IMR-90 (cell line): ENCODE data around the gene DGKG. TPM values are rescaled to one million over a fixed set of nuclear protein-coding genes. Genes with fewer than 3 reads are reported as not detected.

ENCODE experiments used
- ATAC-seq: fragments of 200-7000 bp; cut with Tn5 transposase; 2 replicates; pipeline ENCODE4 v1.9.1; 2020; ENCODE audit warnings: low read depth, mild to moderate bottlenecking, moderate library complexity
- BruUV-seq: library from RNA; stranded (reverse); fragments of 400-500 nt; replicated peaks from 2 replicates; lab custom pipeline; 2021; lab: Mats Ljungman, UMichigan
- CTCF ChIA-PET: fragments of 300-600 bp; formaldehyde crosslinking; extraction: SDS; loops from one replicate; lab custom pipeline; 2021; ENCODE audit warnings: antibody characterized with exemption; lab: Yijun Ruan, JAX
- POLR2A ChIA-PET: fragments of 300-600 bp; sonication (Branson Sonifier 250); formaldehyde crosslinking; loops from one replicate; lab custom pipeline; 2022; ENCODE audit warnings: antibody characterized with exemption; ENCODE audit not compliant: unreplicated experiment; lab: Charles Lee
- DNase-seq: peaks from one replicate; pipeline ENCODE4 v3.0.0; 2013
- H2AFZ ChIP-seq: replicated peaks from 2 replicates; pipeline ENCODE3; 2013; ENCODE audit warnings: low read length, mild to moderate bottlenecking; ENCODE audit not compliant: poor library complexity
- H2AK5ac ChIP-seq: 2 replicates; pipeline ENCODE4 v1.6.1; 2013; ENCODE audit warnings: low read depth, low read length, inconsistent platforms
- H2AK9ac ChIP-seq: replicated peaks from 2 replicates; pipeline ENCODE3; 2013; ENCODE audit warnings: mild to moderate bottlenecking, low read depth, low read length, moderate library complexity; ENCODE audit not compliant: poor library complexity
- H2BK120ac ChIP-seq: 2 replicates; pipeline ENCODE4 v1.6.1; 2013; ENCODE audit warnings: low read depth, low read length, inconsistent platforms
- H2BK15ac ChIP-seq: 3 replicates; pipeline ENCODE4 v1.6.1; 2013; ENCODE audit warnings: low read depth, low read length, inconsistent platforms
- H2BK20ac ChIP-seq: 2 replicates; pipeline ENCODE4 v1.6.1; 2013; ENCODE audit warnings: low read depth, mild to moderate bottlenecking, inconsistent platforms, low read length, moderate library complexity
- H2BK5ac ChIP-seq: 2 replicates; pipeline ENCODE4 v1.6.1; 2013; ENCODE audit warnings: mild to moderate bottlenecking, low read depth, low read length, inconsistent platforms; ENCODE audit not compliant: poor library complexity, severe bottlenecking
- H3K14ac ChIP-seq: replicated peaks from 2 replicates; pipeline ENCODE4 v1.6.1; 2013; ENCODE audit warnings: low read depth, low read length, inconsistent platforms
- H3K18ac ChIP-seq: 2 replicates; pipeline ENCODE4 v1.6.1; 2013; ENCODE audit warnings: low read depth, low read length, control low read depth
- H3K23ac ChIP-seq: 2 replicates; pipeline ENCODE4 v1.6.1; 2013; ENCODE audit warnings: low read depth, low read length, inconsistent platforms
- H3K27ac ChIP-seq: 2 replicates; pipeline ENCODE4 v1.5.1; 2013; ENCODE audit warnings: mild to moderate bottlenecking, control low read depth, low read length; ENCODE audit not compliant: insufficient read depth
- H3K27me3 ChIP-seq: 2 replicates; pipeline ENCODE4 v1.6.1; 2013; ENCODE audit warnings: low read length; ENCODE audit not compliant: control insufficient read depth, insufficient read depth
- H3K36me3 ChIP-seq: 2 replicates; pipeline ENCODE4 v1.6.1; 2013; ENCODE audit warnings: low read length, mixed read lengths; ENCODE audit not compliant: control insufficient read depth, insufficient read depth
- H3K4ac ChIP-seq: 2 replicates; pipeline ENCODE4 v1.6.1; 2013; ENCODE audit warnings: low read depth, low read length, inconsistent platforms
- H3K4me1 ChIP-seq: 2 replicates; pipeline ENCODE4 v1.6.1; 2013; ENCODE audit warnings: low read length, mixed read lengths; ENCODE audit not compliant: control insufficient read depth, insufficient read depth
- H3K4me2 ChIP-seq: 2 replicates; pipeline ENCODE4 v1.6.1; 2013; ENCODE audit warnings: low read depth, mild to moderate bottlenecking, control low read depth, low read length, moderate library complexity
- H3K4me3 ChIP-seq: 2 replicates; pipeline ENCODE4 v1.5.1; 2013; ENCODE audit warnings: low read depth, mild to moderate bottlenecking, control low read depth, low read length, moderate library complexity; ENCODE audit not compliant: insufficient read depth
- H3K56ac ChIP-seq: 2 replicates; pipeline ENCODE4 v1.6.1; 2013; ENCODE audit warnings: low read length, inconsistent platforms; ENCODE audit not compliant: insufficient read depth; ENCODE audit errors: extremely low read depth
- H3K79me1 ChIP-seq, 2 experiments: 2 replicates each; pipeline ENCODE4 v1.6.1; 2013; ENCODE audit warnings: low read length in 2 of 2, inconsistent platforms in 1 of 2, low read depth in 1 of 2
- H3K9ac ChIP-seq: 2 replicates; pipeline ENCODE4 v1.6.1; 2013; ENCODE audit warnings: low read depth, low read length, control low read depth
- H3K9me1 ChIP-seq: 2 replicates; pipeline ENCODE4 v1.6.1; 2013; ENCODE audit warnings: low read length, inconsistent platforms; ENCODE audit not compliant: insufficient read depth
- H3K9me3 ChIP-seq: 2 replicates; pipeline ENCODE4 v1.6.1; 2013; ENCODE audit warnings: low read length; ENCODE audit not compliant: control insufficient read depth, insufficient read depth
- H4K20me1 ChIP-seq: 2 replicates; pipeline ENCODE4 v1.6.1; 2013; ENCODE audit warnings: low read length, inconsistent platforms; ENCODE audit not compliant: insufficient read depth
- H4K5ac ChIP-seq: 2 replicates; pipeline ENCODE4 v1.6.1; 2013; ENCODE audit warnings: mild to moderate bottlenecking, low read depth, low read length, control low read depth
- H4K8ac ChIP-seq, 2 experiments: 2 replicates each; pipeline ENCODE4 v1.6.1; 2013; ENCODE audit warnings: low read depth in 2 of 2, low read length in 2 of 2, control low read depth in 1 of 2, inconsistent platforms in 1 of 2
- H4K91ac ChIP-seq: 2 replicates; pipeline ENCODE4 v1.6.1; 2013; ENCODE audit warnings: low read depth, low read length, inconsistent platforms; ENCODE audit not compliant: insufficient read depth
- BHLHE40 ChIP-seq: fragments of 150-350 bp; IDR thresholded peaks from 2 replicates; pipeline ENCODE4 v1.6.1; 2016; ENCODE audit warnings: mild to moderate bottlenecking, low read depth, low read length
- MAZ ChIP-seq: IDR thresholded peaks from 2 replicates; pipeline ENCODE4 v1.6.1; 2012; ENCODE audit warnings: low read depth, mild to moderate bottlenecking, low read length, improper control_type of control experiment, moderate library complexity, borderline replicate concordance
- POLR2A ChIP-seq: IDR thresholded peaks from 2 replicates; pipeline ENCODE4 v1.6.1; 2012; ENCODE audit warnings: mild to moderate bottlenecking, low read depth, low read length
- RAD21 ChIP-seq: IDR thresholded peaks from 2 replicates; pipeline ENCODE4 v1.6.1; 2012; ENCODE audit warnings: low read length, improper control_type of control experiment
- WGBS, 2 experiments: methylation state at CpG; one replicate each; pipeline versions ENCODE4 v1.1.5 to v1.1.7; 2013; ENCODE audit warnings: missing lambda C conversion rate in 2 of 2; ENCODE audit not compliant: insufficient read length in 1 of 2; ENCODE audit errors: extremely low coverage in 2 of 2; 5-methylcytosine and 5-hydroxymethylcytosine counted together
- dilution Hi-C: fragments of 300-500 bp; cut with HindIII; formaldehyde crosslinking; loops from one replicate; pipeline ENCODE4 v1.14.3; 2018; ENCODE audit warnings: low sequenced_read_pairs; ENCODE audit not compliant: unreplicated experiment
- in situ Hi-C: fragments of 300-500 bp; cut with MboI; formaldehyde crosslinking; loops from 3 replicates; pipeline ENCODE4 v1.14.3; 2019; ENCODE audit warnings: low sequenced_read_pairs, inconsistent platforms, mixed read lengths
- intact Hi-C: fragments of 100-400 bp; cut with micrococcal nuclease; formaldehyde crosslinking; loops from 2 replicates; pipeline ENCODE4 v1.10.0; 2022
- polyA plus RNA-seq, 3 experiments: library from polyadenylated mRNA; depleted of rRNA; stranded (reverse); fragments of >200 nt; gene quantifications; 2 replicates each; pipeline ENCODE4 v1.2.3, GENCODE V29; 2012; ENCODE audit warnings: low replicate concordance in 1 of 3
- total RNA-seq: library from RNA; depleted of rRNA; stranded (reverse); fragments of >200 nt; gene quantifications from 2 replicates; pipeline ENCODE4 v1.2.3, GENCODE V29; 2012

DGKG gene
- total and polyA plus RNA-seq, 2 of the 4 experiments (the other 2 are of a cell fraction): 1.2 to 4.1 TPM

DNA sequence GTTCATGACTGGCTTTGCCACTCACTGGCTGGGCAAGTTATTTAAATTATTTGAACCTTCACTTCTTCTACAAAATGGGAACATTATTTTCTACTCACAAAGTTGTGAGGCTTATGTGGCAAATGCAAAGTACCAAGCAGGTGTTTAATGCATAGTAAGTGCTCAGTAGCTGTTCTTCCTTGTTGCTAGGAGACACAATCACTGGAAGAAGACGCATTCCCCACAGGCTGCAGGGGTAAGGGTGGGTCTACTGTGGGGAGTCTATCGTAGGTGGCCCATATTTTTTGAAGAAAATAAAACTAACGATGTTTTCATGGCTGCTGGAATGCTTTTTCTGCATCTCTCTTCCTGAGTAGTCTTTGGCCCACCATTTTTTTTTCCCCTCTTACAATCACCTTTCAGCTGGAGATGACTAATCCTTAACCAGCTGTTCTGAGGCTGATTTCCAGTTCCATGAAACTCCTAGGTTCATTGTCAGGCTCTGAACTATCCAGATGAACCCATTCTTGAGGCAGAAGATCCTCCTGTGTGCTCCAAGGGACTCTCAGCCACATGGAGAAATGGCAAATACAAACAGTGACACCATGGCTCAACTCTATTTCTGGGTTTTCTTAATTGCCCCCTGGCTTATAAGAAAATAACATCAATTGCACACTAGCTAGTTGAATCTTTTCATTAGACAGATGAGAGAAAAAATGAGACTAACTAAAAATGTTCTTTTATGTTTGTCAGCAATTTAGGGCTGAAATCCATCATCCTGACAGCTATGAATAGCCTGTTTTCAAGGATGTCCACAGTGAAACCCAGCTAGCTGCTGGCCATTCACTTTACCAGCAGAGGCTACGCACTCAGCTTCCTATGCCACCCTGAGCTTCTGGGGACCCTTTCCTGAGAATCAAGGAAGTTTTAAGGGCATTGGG lies 144.9 kb downstream of the DGKG start:
- no peak overlapping the region for H4K91ac ChIP-seq

More for the DNA sequence above, 144.9 kb downstream of the DGKG start:
- no peak overlapping the region for H2AFZ ChIP-seq
- H3K14ac ChIP-seq: no peak overlapping the region
- peaks cover 16% of the 10 kb centered on the region for H3K27me3 ChIP-seq
- no peak overlapping the region for H2BK120ac ChIP-seq
- dilution Hi-C loops: no loop called here
- no peak overlapping the region for H2BK5ac ChIP-seq
- H4K8ac ChIP-seq: no peak overlapping the region
- no peak overlapping the region for H3K4ac ChIP-seq
- H3K9ac ChIP-seq: no peak overlapping the region
- no peak overlapping the region for H2BK20ac ChIP-seq
- TF ChIP-seq MAZ (no peak), BHLHE40 (no peak), POLR2A (no peak), RAD21 (no peak)
- no peaks in the 10 kb centered on the region for H4K20me1 ChIP-seq
- no peak overlapping the region for H3K18ac ChIP-seq
- no peaks in the 10 kb centered on the region for H3K79me1 ChIP-seq
- no peaks in the 10 kb centered on the region for H3K4me1 ChIP-seq
- no peak overlapping the region for H2AK9ac ChIP-seq
- CTCF ChIA-PET: no interaction called here
- POLR2A ChIA-PET: no interaction called here
- ATAC-seq: no peak
- H3K9me3 ChIP-seq: no peaks in the 10 kb centered on the region
- in situ Hi-C loops: no loop called here
- H3K23ac ChIP-seq: no peak overlapping the region
- H4K5ac ChIP-seq: no peak overlapping the region
- H3K9me1 ChIP-seq: no peaks in the 10 kb centered on the region
- WGBS, 2 experiments: no CpG with 5 or more reads among the region's 4 CpGs
- no peak overlapping the region for H2AK5ac ChIP-seq
- no peak overlapping the region for H2BK15ac ChIP-seq
- no peaks in the 10 kb centered on the region for H3K36me3 ChIP-seq
- no peak overlapping the region for H3K27ac ChIP-seq
- H3K4me3 ChIP-seq: no peak overlapping the region
- DNase-seq: no peak
- BruUV-seq: no TSS peak
- no peak overlapping the region for H3K56ac ChIP-seq
- H3K4me2 ChIP-seq: no peak overlapping the region
- intact Hi-C loops: no loop called here
